Measurements from ENCODE around the gene GLRA2.

GLRA2 gene

DNA sequence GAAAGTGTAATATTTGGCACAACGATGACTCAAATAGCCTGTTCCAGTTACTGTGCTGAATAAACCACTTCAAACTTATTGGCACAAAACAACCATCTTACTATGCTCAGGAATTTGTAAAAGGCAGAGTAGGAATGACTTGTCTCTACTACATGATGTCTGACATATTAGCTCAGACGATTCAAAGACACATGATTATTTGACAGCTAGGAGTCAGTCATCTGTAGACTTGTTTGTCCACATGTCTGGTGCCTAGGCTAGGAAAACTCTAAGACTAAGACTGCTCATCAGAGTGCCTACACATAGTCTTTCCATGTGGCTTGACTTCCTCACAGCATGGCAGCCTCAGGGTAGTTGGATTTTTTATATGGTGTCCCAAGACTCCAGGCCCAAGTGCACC is 189.1 kb downstream of the GLRA2 start:
- H3K27me3 ChIP-seq (ENCODE audit: insufficient read depth, low read length): no peaks in the 10 kb centered on the region
- no peaks in the 10 kb centered on the region for H3K4me1 ChIP-seq (ENCODE audit: insufficient read depth, low read length)
- no peaks in the 10 kb centered on the region for H3K9me3 ChIP-seq (ENCODE audit: insufficient read depth, low read depth, low read length)
- H3K27ac ChIP-seq (ENCODE audit: low read length): no peak overlapping the region
- H3K9ac ChIP-seq (ENCODE audit: low read depth, low read length): no peak overlapping the region
- H3K4me3 ChIP-seq (ENCODE audit: low read length): no peak overlapping the region
- no peaks in the 10 kb centered on the region for H3K36me3 ChIP-seq (ENCODE audit: insufficient read depth, low read depth, low read length)

DNA sequence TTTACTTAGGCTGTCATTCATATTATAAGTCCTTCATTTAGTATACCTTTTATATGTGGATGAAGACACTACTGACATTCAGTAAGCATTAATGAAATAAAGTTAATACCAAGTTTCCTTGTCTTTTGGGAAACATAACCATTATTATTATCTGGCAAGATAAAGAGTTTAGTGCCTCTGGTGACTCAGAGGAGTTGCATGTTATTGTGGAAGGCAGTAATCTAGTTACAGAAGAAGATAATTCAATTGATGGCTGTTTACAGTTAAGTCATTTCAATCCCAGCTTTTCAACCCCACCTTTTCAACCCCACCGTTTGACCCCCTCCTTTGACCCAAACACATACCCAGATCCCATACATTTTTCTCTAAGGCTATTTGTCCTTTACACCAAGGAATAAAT is 199.7 kb downstream of the GLRA2 start:
- Histone ChIP-seq H3K9me3 (ENCODE audit: insufficient read depth, low read depth, low read length) (no peaks in the 10 kb centered on the region), H3K4me3 (ENCODE audit: low read length) (no peak overlapping the region), H3K36me3 (ENCODE audit: insufficient read depth, low read depth, low read length) (no peaks in the 10 kb centered on the region), H3K9ac (ENCODE audit: low read depth, low read length) (no peak overlapping the region), H3K27me3 (ENCODE audit: insufficient read depth, low read length) (no peaks in the 10 kb centered on the region), H3K4me1 (ENCODE audit: insufficient read depth, low read length) (no peaks in the 10 kb centered on the region), H3K27ac (ENCODE audit: low read length) (no peak overlapping the region)

DNA sequence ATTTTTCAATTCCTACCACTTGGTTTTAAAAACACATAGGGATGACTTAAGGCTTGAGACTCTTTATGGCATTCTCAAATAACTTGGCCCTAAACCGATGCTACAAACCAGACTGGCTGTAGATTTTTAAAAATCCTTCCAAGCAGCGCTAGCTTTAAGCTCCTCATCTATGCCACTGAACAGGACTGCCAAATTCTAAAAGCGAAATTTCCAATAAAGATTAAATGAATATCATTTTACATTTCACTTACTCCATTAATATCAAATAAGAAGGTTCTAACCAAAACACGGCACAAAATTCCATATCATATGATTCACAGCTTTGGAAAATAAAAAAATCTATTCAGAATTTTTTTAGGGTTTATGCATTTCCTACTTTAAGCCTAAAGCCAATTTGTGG is 209.3 kb downstream of the GLRA2 start:
- Histone ChIP-seq H3K4me3 (ENCODE audit: low read length) (no peak overlapping the region), H3K27ac (ENCODE audit: low read length) (no peak overlapping the region), H3K9ac (ENCODE audit: low read depth, low read length) (no peak overlapping the region), H3K36me3 (ENCODE audit: insufficient read depth, low read depth, low read length) (no peaks in the 10 kb centered on the region), H3K27me3 (ENCODE audit: insufficient read depth, low read length) (no peaks in the 10 kb centered on the region), H3K4me1 (ENCODE audit: insufficient read depth, low read length) (no peaks in the 10 kb centered on the region), H3K9me3 (ENCODE audit: insufficient read depth, low read depth, low read length) (no peaks in the 10 kb centered on the region)

DNA sequence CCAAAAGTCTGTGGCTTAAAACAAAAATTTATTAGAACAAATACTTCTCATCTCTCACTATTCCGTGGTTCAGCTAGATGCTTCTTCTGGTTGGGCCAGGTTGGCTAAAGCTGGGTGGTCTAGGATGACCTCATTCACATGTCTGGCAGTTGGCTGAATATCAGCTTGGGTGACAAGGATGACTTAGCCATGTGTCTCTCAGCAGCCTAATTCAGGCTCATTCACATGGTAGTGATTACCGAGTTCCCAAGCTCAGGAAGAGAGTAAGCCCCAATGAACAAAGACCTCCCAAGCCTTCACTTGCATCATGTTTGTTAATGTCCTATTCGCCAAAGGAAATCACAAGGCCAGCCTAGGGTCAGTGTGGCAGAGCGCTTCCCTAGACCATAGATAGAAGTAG is 224.1 kb downstream of the GLRA2 start:
- H3K27me3 ChIP-seq (ENCODE audit: insufficient read depth, low read length): no peaks in the 10 kb centered on the region
- H3K9me3 ChIP-seq (ENCODE audit: insufficient read depth, low read depth, low read length): no peaks in the 10 kb centered on the region
- no peak overlapping the region for H3K9ac ChIP-seq (ENCODE audit: low read depth, low read length)
- H3K36me3 ChIP-seq (ENCODE audit: insufficient read depth, low read depth, low read length): no peaks in the 10 kb centered on the region
- H3K4me1 ChIP-seq (ENCODE audit: insufficient read depth, low read length): no peaks in the 10 kb centered on the region
- no peak overlapping the region for H3K27ac ChIP-seq (ENCODE audit: low read length)
- no peak overlapping the region for H3K4me3 ChIP-seq (ENCODE audit: low read length)

DNA sequence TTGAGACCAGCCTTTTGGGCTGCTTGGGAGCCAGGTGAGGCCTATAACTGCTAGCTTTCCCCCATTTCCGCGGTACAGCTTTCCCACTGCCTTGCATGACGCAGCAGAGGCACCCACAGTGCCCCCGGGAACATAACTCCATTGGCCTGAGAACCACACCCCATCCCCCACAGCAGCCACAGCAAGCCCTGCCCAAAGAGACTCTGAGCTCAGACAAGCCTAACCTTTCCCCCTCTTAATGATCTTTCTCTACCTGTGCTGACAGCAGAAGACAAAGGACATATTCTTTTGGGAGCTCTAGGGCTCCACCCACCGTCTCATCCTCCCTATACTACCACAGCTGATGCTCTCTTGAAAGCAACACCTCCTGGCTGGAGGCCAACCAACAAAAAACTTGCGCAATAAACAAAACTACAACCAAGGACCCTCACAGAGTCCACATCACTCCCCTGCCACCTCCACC is 228.7 kb downstream of the GLRA2 start:
- Histone ChIP-seq H3K4me3 (ENCODE audit: low read length) (no peak overlapping the region), H3K27ac (ENCODE audit: low read length) (no peak overlapping the region), H3K4me1 (ENCODE audit: insufficient read depth, low read length) (no peaks in the 10 kb centered on the region), H3K9ac (ENCODE audit: low read depth, low read length) (no peak overlapping the region), H3K9me3 (ENCODE audit: insufficient read depth, low read depth, low read length) (no peaks in the 10 kb centered on the region), H3K36me3 (ENCODE audit: insufficient read depth, low read depth, low read length) (no peaks in the 10 kb centered on the region), H3K27me3 (ENCODE audit: insufficient read depth, low read length) (no peaks in the 10 kb centered on the region)

DNA sequence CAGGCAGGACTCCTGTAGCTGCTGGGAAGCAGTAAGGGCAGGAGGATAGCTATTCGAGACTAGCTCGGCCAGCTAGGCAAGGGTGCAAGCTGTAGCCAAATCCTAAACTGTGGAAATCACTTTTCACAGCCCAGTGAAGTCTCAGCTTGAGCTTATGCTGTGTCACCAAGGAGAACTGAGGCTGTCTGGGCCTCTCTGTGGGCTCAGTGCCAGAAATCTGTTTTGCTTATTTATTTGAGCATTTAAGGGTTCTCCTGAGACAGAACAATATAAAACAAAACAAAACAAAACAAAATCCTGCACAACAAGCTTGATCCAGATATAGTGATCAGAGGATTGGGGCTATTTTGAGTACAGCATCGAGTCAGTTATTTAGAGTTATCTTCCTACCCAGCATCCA is 246.1 kb downstream of the GLRA2 start:
- Histone ChIP-seq H3K4me1 (ENCODE audit: insufficient read depth, low read length) (no peaks in the 10 kb centered on the region), H3K36me3 (ENCODE audit: insufficient read depth, low read depth, low read length) (no peaks in the 10 kb centered on the region), H3K4me3 (ENCODE audit: low read length) (no peak overlapping the region), H3K27me3 (ENCODE audit: insufficient read depth, low read length) (no peaks in the 10 kb centered on the region), H3K27ac (ENCODE audit: low read length) (no peak overlapping the region), H3K9me3 (ENCODE audit: insufficient read depth, low read depth, low read length) (no peaks in the 10 kb centered on the region), H3K9ac (ENCODE audit: low read depth, low read length) (no peak overlapping the region)

DNA sequence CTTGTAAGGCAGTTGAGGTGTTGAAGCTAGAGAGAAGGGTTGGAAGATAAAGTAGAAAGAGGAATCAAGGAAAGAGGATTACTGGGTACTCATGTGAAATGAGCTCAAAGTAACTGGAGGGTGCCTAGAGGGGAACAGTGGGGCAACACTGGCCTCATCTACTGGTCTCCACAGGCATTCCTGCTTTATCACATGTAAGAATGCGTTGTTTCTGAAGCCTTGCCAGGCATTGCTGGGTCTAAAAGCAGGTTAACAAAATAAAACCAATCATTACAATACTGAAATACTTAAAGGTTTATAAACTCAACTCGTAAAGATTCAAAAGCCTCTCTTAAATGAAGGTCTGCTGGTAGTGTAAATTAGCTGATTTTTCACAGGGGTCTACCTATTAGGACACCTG is 247.6 kb downstream of the GLRA2 start:
- H3K4me3 ChIP-seq (ENCODE audit: low read length): no peak overlapping the region
- no peaks in the 10 kb centered on the region for H3K27me3 ChIP-seq (ENCODE audit: insufficient read depth, low read length)
- no peak overlapping the region for H3K27ac ChIP-seq (ENCODE audit: low read length)
- H3K4me1 ChIP-seq (ENCODE audit: insufficient read depth, low read length): no peaks in the 10 kb centered on the region
- H3K9me3 ChIP-seq (ENCODE audit: insufficient read depth, low read depth, low read length): no peaks in the 10 kb centered on the region
- no peaks in the 10 kb centered on the region for H3K36me3 ChIP-seq (ENCODE audit: insufficient read depth, low read depth, low read length)
- H3K9ac ChIP-seq (ENCODE audit: low read depth, low read length): no peak overlapping the region

DNA sequence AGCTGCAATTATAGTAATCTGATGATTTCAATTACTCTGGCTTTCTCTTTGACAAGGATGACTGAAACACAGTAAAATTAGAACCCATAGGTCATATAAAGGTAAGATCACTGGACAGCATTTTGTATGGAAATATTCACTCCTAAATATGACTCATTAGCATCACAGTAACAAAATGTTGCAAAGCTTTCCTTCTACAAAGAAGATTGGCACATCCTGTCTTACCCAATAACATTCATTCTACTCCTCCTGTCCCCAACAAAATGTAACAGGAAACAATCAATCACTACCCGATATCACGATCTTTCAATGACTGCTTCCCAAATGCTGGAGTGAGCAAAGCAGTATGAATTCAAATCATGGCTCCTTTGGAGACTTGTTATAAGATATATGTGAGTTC is 248.2 kb downstream of the GLRA2 start:
- H3K27ac ChIP-seq (ENCODE audit: low read length): no peak overlapping the region
- H3K36me3 ChIP-seq (ENCODE audit: insufficient read depth, low read depth, low read length): no peaks in the 10 kb centered on the region
- H3K4me1 ChIP-seq (ENCODE audit: insufficient read depth, low read length): no peaks in the 10 kb centered on the region
- no peaks in the 10 kb centered on the region for H3K27me3 ChIP-seq (ENCODE audit: insufficient read depth, low read length)
- H3K4me3 ChIP-seq (ENCODE audit: low read length): no peak overlapping the region
- no peak overlapping the region for H3K9ac ChIP-seq (ENCODE audit: low read depth, low read length)
- H3K9me3 ChIP-seq (ENCODE audit: insufficient read depth, low read depth, low read length): no peaks in the 10 kb centered on the region

DNA sequence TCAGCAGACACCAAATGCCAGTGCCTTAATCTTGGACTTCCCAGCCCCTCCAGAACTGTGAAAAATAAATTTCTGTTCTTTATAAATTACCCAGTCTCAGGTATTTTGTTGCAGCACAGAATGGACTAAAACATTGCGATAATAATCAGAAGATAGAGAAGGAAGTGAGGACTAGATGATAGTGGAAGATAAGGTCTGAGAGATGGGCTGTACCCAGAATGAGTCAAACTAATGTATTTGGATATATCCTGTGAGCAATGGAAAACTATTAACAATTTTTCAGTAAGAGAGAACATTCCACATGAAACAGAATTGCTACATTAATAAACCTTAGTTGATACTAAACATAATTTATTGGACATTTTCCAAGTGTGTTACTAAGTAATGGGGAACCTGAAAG is 250.2 kb downstream of the GLRA2 start:
- Histone ChIP-seq H3K4me3 (ENCODE audit: low read length) (no peak overlapping the region), H3K27ac (ENCODE audit: low read length) (no peak overlapping the region), H3K9ac (ENCODE audit: low read depth, low read length) (no peak overlapping the region), H3K4me1 (ENCODE audit: insufficient read depth, low read length) (no peaks in the 10 kb centered on the region), H3K9me3 (ENCODE audit: insufficient read depth, low read depth, low read length) (no peaks in the 10 kb centered on the region), H3K36me3 (ENCODE audit: insufficient read depth, low read depth, low read length) (no peaks in the 10 kb centered on the region), H3K27me3 (ENCODE audit: insufficient read depth, low read length) (no peaks in the 10 kb centered on the region)
